ENCODE results near the gene SEMA4A. TPM values are rescaled to one million over a fixed set of nuclear protein-coding genes. Genes with fewer than 3 reads are reported as not detected.
"Not testable (repeated sequence)": the region's sequence is repeated elsewhere in the genome, so short reads cannot be mapped to it uniquely, and the experiment has no call there.

Gene SEMA4A
- total RNA-seq, 1 experiment from 2014 or later, result 46.7 TPM

DNA sequence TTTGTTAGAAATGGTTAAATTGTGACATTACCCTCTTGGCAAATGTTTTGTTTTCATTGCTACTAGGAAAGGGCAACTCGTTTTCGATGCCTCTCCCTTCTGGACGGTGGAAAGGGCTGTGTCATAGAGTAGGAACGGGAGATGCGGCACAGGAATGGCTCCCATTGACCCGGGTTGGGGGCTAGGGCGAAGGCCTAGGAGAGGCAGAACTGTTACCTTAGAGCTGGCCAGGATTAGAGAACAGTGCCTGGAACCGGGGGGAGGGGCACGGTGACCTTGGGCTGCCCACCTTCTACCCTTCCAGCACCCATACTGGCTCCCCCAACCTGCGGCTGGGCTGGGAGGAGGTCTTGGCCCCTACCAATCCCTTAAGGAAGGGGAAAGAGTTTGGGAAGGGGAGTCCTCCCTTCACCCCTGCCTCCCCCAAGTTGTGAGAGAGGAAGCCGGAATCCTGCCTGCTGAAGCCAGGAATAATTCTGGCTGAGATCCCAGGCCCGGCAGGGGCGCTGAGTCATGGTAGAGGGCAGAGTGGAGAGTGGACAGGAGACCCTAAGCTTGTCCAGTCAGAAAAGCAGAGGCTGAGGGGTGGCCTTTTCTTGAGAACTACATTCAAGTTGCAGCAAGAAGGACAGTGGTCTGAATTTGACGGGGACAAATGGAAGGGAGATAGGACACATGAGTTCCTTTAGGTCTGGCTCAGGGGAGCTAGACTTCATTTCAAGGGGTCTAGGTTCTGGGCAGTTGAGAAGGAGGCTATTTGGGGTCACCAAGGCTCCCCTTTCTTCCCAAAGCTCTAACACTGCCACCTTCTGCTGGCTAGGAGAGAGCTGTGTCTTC, 30.6 kb upstream of the SEMA4A start:
- Histone ChIP-seq H3K9ac (ENCODE audit: low read length) (no peak overlapping the region), H4K20me1 (ENCODE audit: insufficient read depth, low read depth, low read length) (no peaks in the 10 kb centered on the region), H2AFZ (ENCODE audit: low read length) (no peak overlapping the region), H3K4me1 (ENCODE audit: low read length) (peaks cover 23% of the 10 kb centered on the region), H3K9me2 (replicated peaks; ENCODE audit: insufficient read depth, low read length) (no peaks in the 10 kb centered on the region), H3K4me3 (ENCODE audit: low read length) (no peak overlapping the region), H3K27ac (ENCODE audit: low read length) (no peak overlapping the region), H3K36me3 (ENCODE audit: insufficient read depth, low read length) (no peaks in the 10 kb centered on the region), H3K27me3 (ENCODE audit: low read length) (no peaks in the 10 kb centered on the region), H3K4me2 (ENCODE audit: low read depth, low read length, poor library complexity, severe bottlenecking) (no peak overlapping the region), H3K9me3 (ENCODE audit: low read length) (no peaks in the 10 kb centered on the region), H3K79me2 (ENCODE audit: low read length) (no peaks in the 10 kb centered on the region)
- DNase-seq, result no peak

DNA sequence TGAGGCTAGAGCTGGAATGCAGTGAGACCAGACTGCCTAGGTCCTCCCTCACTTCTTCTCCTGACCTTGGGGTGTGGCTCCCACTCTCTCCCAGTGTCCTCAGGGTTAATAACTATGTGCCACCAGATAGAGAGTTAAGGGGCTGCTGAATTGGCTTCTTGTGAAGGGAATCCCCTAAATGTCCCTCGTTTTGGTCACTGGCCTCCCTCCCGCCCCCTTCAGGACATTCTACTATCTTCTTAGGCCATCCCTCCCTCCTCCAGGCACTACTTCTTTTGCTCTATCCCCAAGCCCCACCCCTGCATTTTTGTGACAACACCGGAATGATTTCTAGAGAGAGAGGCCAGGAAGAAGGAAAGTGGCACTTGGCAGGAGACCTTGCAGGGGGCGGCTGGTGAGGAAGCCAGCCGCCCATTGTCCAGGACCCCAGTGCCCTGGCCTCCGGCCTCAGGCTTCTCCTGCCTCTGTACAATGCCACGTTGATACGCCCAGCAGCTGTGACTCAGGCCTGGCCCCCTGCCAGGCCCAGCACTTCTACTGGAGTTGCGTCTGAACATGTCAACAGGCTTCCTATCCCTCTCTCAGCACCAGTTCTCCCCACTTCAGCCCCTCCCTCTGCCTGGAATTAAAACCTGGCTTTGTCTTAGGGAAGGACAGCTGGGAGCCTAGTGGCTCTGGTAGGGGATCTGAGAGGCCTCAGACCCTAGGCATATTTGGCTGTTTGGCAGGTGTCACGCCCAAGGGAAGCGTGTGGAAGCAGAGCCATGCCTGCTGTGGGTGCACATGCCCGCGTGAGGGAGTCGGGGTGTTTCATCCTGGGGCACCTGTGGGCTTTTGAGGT, 29.8 kb upstream of the SEMA4A start:
- no peak overlapping the region for H2AFZ ChIP-seq (ENCODE audit: low read length)
- H3K79me2 ChIP-seq (ENCODE audit: low read length), result no peaks in the 10 kb centered on the region
- no peaks in the 10 kb centered on the region for H3K9me3 ChIP-seq (ENCODE audit: low read length)
- 0 out of 2 replicates have a peak overlapping the region, but pooled peaks have one; percentile 20 for H3K9ac ChIP-seq (ENCODE audit: low read length)
- H3K4me2 ChIP-seq (ENCODE audit: low read depth, low read length, poor library complexity, severe bottlenecking), result peak overlapping the region; percentile 23
- H3K4me1 ChIP-seq (ENCODE audit: low read length), result peaks cover 23% of the 10 kb centered on the region
- H4K20me1 ChIP-seq (ENCODE audit: insufficient read depth, low read depth, low read length), result no peaks in the 10 kb centered on the region
- DNase-seq, result peak; percentile 44
- no peaks in the 10 kb centered on the region for H3K36me3 ChIP-seq (ENCODE audit: insufficient read depth, low read length)
- H3K9me2 ChIP-seq (replicated peaks; ENCODE audit: insufficient read depth, low read length), result no peaks in the 10 kb centered on the region
- no peak overlapping the region for H3K4me3 ChIP-seq (ENCODE audit: low read length)
- no peak overlapping the region for H3K27ac ChIP-seq (ENCODE audit: low read length)
- H3K27me3 ChIP-seq (ENCODE audit: low read length), result no peaks in the 10 kb centered on the region

DNA sequence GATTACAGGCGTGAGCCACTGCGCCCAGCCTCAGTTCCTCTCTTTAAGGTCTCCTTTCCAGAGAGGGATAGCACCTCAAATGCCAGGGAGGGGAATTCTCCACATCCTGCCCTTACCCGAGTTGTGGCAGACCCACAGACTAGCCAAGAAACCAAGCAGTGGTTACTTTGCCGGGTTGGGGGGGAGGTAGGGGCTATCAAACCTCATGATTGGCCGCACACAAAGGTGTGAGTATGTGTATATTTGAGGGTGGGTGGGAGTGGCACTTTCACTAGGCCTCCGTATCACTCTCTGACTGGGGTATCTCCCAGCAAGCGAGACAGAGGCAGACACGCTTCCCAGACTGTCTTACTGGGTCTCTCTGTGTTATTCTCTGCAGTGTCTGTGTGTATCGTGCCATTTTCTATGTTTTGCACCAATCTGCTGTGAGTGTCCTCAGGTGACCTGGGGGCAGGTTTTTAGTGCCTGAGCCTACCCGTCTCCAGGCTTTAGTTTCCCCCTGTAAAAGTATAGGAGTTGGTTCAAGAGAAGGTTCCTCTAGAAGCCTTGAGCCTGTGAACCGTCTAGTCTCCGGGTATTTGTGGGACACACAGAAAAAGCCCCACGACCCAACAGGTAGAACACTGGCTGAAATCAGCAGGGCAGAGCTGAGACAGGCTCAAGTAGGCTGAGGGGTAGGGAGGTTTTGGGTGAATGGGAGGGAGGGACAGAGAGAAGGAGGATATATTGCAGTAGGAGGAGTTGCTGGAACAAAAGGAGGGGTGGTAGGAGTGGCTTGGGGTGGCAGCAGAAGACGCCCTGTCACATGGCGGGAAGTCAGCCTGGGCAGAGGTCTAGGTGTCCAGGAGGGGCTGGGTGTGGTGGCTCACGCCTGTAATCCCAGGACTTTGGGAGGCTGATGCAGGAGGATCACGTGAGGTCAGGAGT, 28.6 kb upstream of the SEMA4A start:
- peak; percentile 62 for DNase-seq
- Histone ChIP-seq H3K9ac (ENCODE audit: low read length) (no peak overlapping the region), H3K4me2 (ENCODE audit: low read depth, low read length, poor library complexity, severe bottlenecking) (no peak overlapping the region), H3K27ac (ENCODE audit: low read length) (no peak overlapping the region), H3K9me2 (replicated peaks; ENCODE audit: insufficient read depth, low read length) (no peaks in the 10 kb centered on the region), H3K27me3 (ENCODE audit: low read length) (no peaks in the 10 kb centered on the region), H3K79me2 (ENCODE audit: low read length) (no peaks in the 10 kb centered on the region), H3K4me1 (ENCODE audit: low read length) (peaks cover 23% of the 10 kb centered on the region), H3K36me3 (ENCODE audit: insufficient read depth, low read length) (no peaks in the 10 kb centered on the region), H3K9me3 (ENCODE audit: low read length) (no peaks in the 10 kb centered on the region), H3K4me3 (ENCODE audit: low read length) (no peak overlapping the region), H4K20me1 (ENCODE audit: insufficient read depth, low read depth, low read length) (no peaks in the 10 kb centered on the region), H2AFZ (ENCODE audit: low read length) (no peak overlapping the region)

DNA sequence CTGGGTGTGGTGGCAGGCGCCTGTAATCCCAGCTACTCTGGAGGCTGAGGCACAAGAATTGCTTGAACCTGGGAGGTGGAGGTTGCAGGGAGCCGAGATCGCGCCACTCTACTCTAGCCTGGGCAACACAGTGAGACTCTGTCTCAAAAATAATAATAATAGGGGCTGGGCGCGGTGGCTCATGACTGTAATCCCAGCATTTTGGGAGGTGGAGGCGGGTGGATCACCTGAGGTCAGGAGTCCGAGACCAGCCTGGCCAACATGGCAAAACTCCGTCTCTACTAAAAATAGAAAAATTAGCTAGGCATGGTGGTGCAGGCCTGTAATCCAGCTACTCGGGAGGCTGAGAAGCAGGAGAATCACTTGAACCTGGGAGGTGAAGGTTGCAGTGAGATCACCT, 27.8 kb upstream of the SEMA4A start:
- not testable (repeated sequence) for H2AFZ ChIP-seq (ENCODE audit: low read length); H3K27ac ChIP-seq (ENCODE audit: low read length); H3K9me3 ChIP-seq (ENCODE audit: low read length); H3K27me3 ChIP-seq (ENCODE audit: low read length); H3K36me3 ChIP-seq (ENCODE audit: insufficient read depth, low read length); DNase-seq; H4K20me1 ChIP-seq (ENCODE audit: insufficient read depth, low read depth, low read length); H3K79me2 ChIP-seq (ENCODE audit: low read length); H3K9me2 ChIP-seq (replicated peaks; ENCODE audit: insufficient read depth, low read length); H3K4me3 ChIP-seq (ENCODE audit: low read length)
- H3K4me2 ChIP-seq (ENCODE audit: low read depth, low read length, poor library complexity, severe bottlenecking), result peak overlapping the region; percentile 87
- 0 out of 2 replicates have a peak overlapping the region, but pooled peaks have one; percentile 37 for H3K9ac ChIP-seq (ENCODE audit: low read length)
- peaks cover 23% of the 10 kb centered on the region for H3K4me1 ChIP-seq (ENCODE audit: low read length)

DNA sequence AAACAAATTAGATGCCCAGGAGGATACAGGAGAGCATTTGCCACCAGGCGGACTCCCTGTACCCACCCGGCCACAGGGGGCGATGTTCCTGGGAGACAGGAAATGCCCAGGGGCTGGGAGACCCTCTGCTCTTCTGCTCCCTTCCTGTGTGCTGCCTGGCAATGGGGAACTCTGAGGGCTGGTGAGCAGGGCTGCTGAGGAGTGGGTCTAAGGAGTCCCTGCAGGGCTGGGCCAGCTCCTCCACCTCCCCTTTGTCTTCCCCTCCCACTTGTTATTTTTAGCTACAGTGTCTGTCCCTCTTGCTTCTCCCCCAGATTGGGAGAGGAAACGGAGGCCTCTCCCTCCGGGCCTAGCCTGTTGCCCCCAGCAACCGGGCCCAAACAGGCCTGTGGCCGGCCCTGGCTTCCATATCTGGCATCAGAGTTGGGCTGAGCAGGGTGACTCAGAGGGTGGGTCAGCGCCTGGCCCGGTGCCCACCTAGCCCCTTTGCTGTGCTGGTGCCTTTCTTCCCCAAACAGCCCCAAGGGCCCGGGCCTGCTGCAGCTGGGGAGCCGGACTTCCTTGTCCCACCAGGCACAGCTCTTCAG, 27.2 kb upstream of the SEMA4A start:
- H4K20me1 ChIP-seq (ENCODE audit: insufficient read depth, low read depth, low read length), result no peaks in the 10 kb centered on the region
- peak overlapping the region; percentile 75 for H3K4me3 ChIP-seq (ENCODE audit: low read length)
- H3K9ac ChIP-seq (ENCODE audit: low read length), result peak overlapping the region; percentile 77
- H2AFZ ChIP-seq (ENCODE audit: low read length), result peak overlapping the region; percentile 55
- no peak overlapping the region for H3K27ac ChIP-seq (ENCODE audit: low read length)
- peak; percentile 87 for DNase-seq
- H3K9me3 ChIP-seq (ENCODE audit: low read length), result no peaks in the 10 kb centered on the region
- no peaks in the 10 kb centered on the region for H3K36me3 ChIP-seq (ENCODE audit: insufficient read depth, low read length)
- H3K9me2 ChIP-seq (replicated peaks; ENCODE audit: insufficient read depth, low read length), result no peaks in the 10 kb centered on the region
- H3K79me2 ChIP-seq (ENCODE audit: low read length), result no peaks in the 10 kb centered on the region
- H3K27me3 ChIP-seq (ENCODE audit: low read length), result no peaks in the 10 kb centered on the region
- H3K4me1 ChIP-seq (ENCODE audit: low read length), result peaks cover 23% of the 10 kb centered on the region
- H3K4me2 ChIP-seq (ENCODE audit: low read depth, low read length, poor library complexity, severe bottlenecking), result peak overlapping the region; percentile 87

GRCh38 chr1:156126630-156127534, 26.5 kb upstream of the SEMA4A start:
- H3K4me1 ChIP-seq (ENCODE audit: low read length), result peaks cover 23% of the 10 kb centered on the region
- no peaks in the 10 kb centered on the region for H3K27me3 ChIP-seq (ENCODE audit: low read length)
- H3K79me2 ChIP-seq (ENCODE audit: low read length), result no peaks in the 10 kb centered on the region
- peak overlapping the region; percentile 77 for H3K9ac ChIP-seq (ENCODE audit: low read length)
- H3K9me2 ChIP-seq (replicated peaks; ENCODE audit: insufficient read depth, low read length), result no peaks in the 10 kb centered on the region
- H2AFZ ChIP-seq (ENCODE audit: low read length), result peak overlapping the region; percentile 55; the same call in 1 of the 2 replicates
- no peaks in the 10 kb centered on the region for H3K36me3 ChIP-seq (ENCODE audit: insufficient read depth, low read length)
- no peaks in the 10 kb centered on the region for H4K20me1 ChIP-seq (ENCODE audit: insufficient read depth, low read depth, low read length)
- peak overlapping the region; percentile 75 for H3K4me3 ChIP-seq (ENCODE audit: low read length)
- no peak overlapping the region for H3K27ac ChIP-seq (ENCODE audit: low read length)
- peak overlapping the region; percentile 87 for H3K4me2 ChIP-seq (ENCODE audit: low read depth, low read length, poor library complexity, severe bottlenecking)
- DNase-seq, result peak; percentile 46
- H3K9me3 ChIP-seq (ENCODE audit: low read length), result no peaks in the 10 kb centered on the region

DNA sequence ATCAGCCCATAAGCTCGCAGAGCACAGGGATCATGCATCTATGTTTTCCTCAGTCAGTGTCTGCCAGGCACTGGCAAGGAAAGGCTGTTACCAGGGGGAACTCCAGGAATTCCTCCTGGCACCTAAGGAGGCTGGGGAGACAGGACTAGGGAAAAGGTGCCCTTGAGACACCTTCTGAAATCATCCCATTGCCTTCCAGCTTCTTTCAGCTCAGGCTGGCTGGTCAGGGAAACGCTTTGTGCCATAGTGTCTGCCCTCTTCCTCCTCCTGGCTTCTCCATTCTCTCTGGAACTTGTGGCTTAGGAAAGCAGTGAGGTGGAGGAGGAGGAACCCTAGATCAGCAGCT, 25.1 kb upstream of the SEMA4A start:
- no peaks in the 10 kb centered on the region for H4K20me1 ChIP-seq (ENCODE audit: insufficient read depth, low read depth, low read length)
- H3K9me2 ChIP-seq (replicated peaks; ENCODE audit: insufficient read depth, low read length), result no peaks in the 10 kb centered on the region
- no peak overlapping the region for H2AFZ ChIP-seq (ENCODE audit: low read length)
- H3K4me1 ChIP-seq (ENCODE audit: low read length), result peaks cover 23% of the 10 kb centered on the region
- no peak overlapping the region for H3K4me2 ChIP-seq (ENCODE audit: low read depth, low read length, poor library complexity, severe bottlenecking)
- 0 out of 2 replicates have a peak overlapping the region, but pooled peaks have one; percentile 13 for H3K9ac ChIP-seq (ENCODE audit: low read length)
- no peaks in the 10 kb centered on the region for H3K36me3 ChIP-seq (ENCODE audit: insufficient read depth, low read length)
- no peaks in the 10 kb centered on the region for H3K9me3 ChIP-seq (ENCODE audit: low read length)
- no peak overlapping the region for H3K4me3 ChIP-seq (ENCODE audit: low read length)
- no peaks in the 10 kb centered on the region for H3K27me3 ChIP-seq (ENCODE audit: low read length)
- no peak for DNase-seq
- H3K27ac ChIP-seq (ENCODE audit: low read length), result no peak overlapping the region
- no peaks in the 10 kb centered on the region for H3K79me2 ChIP-seq (ENCODE audit: low read length)

All from Karpas-422 (cell line).